BJ (cell line): ENCODE measurements around the gene OPA3. TPM values are rescaled to one million over a fixed set of nuclear protein-coding genes. Genes with fewer than 3 reads are reported as not detected.

Experiments used
- CTCF ChIA-PET: fragments of 350-600 bp; formaldehyde crosslinking; extraction: SDS; loops from one replicate; lab custom pipeline; 2021; ENCODE audit warnings: antibody characterized with exemption, inconsistent platforms; lab: Yijun Ruan, JAX
- POLR2A ChIA-PET: fragments of 300-600 bp; sonication (Branson Sonifier 250); formaldehyde crosslinking; extraction: SDS; loops from one replicate; lab custom pipeline; 2021; ENCODE audit warnings: antibody characterized with exemption; lab: Charles Lee
- DNase-seq: peaks from one replicate; pipeline ENCODE4 v3.0.0-alpha.2; 2011; ENCODE audit warnings: low read depth
- H3K27me3 ChIP-seq: 2 replicates; pipeline ENCODE4 v1.6.0; 2011; ENCODE audit warnings: low read length; ENCODE audit not compliant: control insufficient read depth, insufficient read depth
- H3K36me3 ChIP-seq: 2 replicates; pipeline ENCODE4 v1.5.1; 2011; ENCODE audit warnings: low read length; ENCODE audit not compliant: control insufficient read depth, insufficient read depth
- H3K4me3 ChIP-seq: 2 replicates; pipeline ENCODE4 v1.5.1; 2011; ENCODE audit warnings: low read depth, mild to moderate bottlenecking, control low read depth, low read length
- polyA plus RNA-seq: library from polyadenylated mRNA; depleted of rRNA; stranded (reverse); fragments of >200 nt; gene quantifications from 2 replicates; pipeline ENCODE4 v1.2.3, GENCODE V29; 2011
- TF ChIP-seq, protein P1 (sequence below): IDR thresholded peaks from 2 replicates; pipeline ENCODE4 v1.5.1; 2011; ENCODE audit warnings: low read depth, mild to moderate bottlenecking, control low read depth, inconsistent platforms, low read length, moderate library complexity; ENCODE audit not compliant: insufficient read depth

The OPA3 gene
- polyA plus RNA-seq, 1 experiment = 15.1 TPM

GRCh38 chr19:45499196-45500180 lies 85.1 kb downstream of the OPA3 start:
- POLR2A ChIA-PET = no interaction called here
- DNase-seq = no peak
- no peaks in the 10 kb centered on the region for H3K36me3 ChIP-seq
- TF ChIP-seq, protein P1, sequence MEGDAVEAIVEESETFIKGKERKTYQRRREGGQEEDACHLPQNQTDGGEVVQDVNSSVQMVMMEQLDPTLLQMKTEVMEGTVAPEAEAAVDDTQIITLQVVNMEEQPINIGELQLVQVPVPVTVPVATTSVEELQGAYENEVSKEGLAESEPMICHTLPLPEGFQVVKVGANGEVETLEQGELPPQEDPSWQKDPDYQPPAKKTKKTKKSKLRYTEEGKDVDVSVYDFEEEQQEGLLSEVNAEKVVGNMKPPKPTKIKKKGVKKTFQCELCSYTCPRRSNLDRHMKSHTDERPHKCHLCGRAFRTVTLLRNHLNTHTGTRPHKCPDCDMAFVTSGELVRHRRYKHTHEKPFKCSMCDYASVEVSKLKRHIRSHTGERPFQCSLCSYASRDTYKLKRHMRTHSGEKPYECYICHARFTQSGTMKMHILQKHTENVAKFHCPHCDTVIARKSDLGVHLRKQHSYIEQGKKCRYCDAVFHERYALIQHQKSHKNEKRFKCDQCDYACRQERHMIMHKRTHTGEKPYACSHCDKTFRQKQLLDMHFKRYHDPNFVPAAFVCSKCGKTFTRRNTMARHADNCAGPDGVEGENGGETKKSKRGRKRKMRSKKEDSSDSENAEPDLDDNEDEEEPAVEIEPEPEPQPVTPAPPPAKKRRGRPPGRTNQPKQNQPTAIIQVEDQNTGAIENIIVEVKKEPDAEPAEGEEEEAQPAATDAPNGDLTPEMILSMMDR = no peak
- no peak overlapping the region; the same call in 1 of the 2 replicates for H3K4me3 ChIP-seq
- CTCF ChIA-PET = interaction anchor here (0.6 to 3.8 kb wide), 7 partner anchors 14 to 108 kb away, joined by 3 to 14 read pairs (median 4); no protein-coding TSS in a partner anchor
- no peaks in the 10 kb centered on the region for H3K27me3 ChIP-seq

GRCh38 chr19:45498411-45499195 lies 86.0 kb downstream of the OPA3 start, which contains the start of gene PPM1N:
Gene PPM1N, plus strand, starts transcription at chr19:45498443. Its CDS starts 30 bp downstream, at chr19:45498473.
- H3K27me3 ChIP-seq = no peaks in the 10 kb centered on the region
- H3K4me3 ChIP-seq = peak within 1 kb of the TSS; percentile 31
- no peak for DNase-seq
- TF ChIP-seq, protein P1 = no peak
- ChIA-PET CTCF (interaction anchor here (1.1 to 6.1 kb wide), 7 partner anchors 7 to 145 kb away, joined by 3 to 56 read pairs (median 5); no protein-coding TSS in a partner anchor), POLR2A (no interaction called here)
- no peaks in the 10 kb centered on the region for H3K36me3 ChIP-seq

DNA sequence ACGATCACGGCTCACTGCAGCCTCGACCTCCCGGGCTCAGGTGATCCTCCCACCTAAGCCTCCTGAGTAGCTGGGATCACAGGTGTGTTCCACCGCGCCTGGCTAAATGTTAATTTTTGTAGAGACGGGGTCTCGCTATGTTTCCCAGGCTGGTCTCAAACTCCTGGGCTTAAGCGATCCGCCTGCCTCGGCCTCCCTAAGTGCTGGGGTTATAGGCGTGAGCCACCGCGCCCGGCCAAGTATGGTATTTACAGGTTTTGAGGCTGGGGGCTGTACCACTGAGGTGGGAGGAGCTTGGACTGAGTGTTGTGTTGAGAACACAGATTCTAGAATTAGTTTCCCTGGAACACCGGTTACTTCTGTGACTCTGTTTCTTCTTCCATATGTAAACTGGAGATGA lies 86.8 kb downstream of the OPA3 start:
- Histone ChIP-seq H3K27me3 (no peaks in the 10 kb centered on the region), H3K4me3 (no peak overlapping the region), H3K36me3 (no peaks in the 10 kb centered on the region)
- ChIA-PET POLR2A (no interaction called here), CTCF (interaction anchor here (0.8 to 6.1 kb wide), 5 partner anchors 8 to 146 kb away, joined by 3 to 56 read pairs (median 4); no protein-coding TSS in a partner anchor)
- TF ChIP-seq, protein P1 = no peak
- DNase-seq = no peak

DNA sequence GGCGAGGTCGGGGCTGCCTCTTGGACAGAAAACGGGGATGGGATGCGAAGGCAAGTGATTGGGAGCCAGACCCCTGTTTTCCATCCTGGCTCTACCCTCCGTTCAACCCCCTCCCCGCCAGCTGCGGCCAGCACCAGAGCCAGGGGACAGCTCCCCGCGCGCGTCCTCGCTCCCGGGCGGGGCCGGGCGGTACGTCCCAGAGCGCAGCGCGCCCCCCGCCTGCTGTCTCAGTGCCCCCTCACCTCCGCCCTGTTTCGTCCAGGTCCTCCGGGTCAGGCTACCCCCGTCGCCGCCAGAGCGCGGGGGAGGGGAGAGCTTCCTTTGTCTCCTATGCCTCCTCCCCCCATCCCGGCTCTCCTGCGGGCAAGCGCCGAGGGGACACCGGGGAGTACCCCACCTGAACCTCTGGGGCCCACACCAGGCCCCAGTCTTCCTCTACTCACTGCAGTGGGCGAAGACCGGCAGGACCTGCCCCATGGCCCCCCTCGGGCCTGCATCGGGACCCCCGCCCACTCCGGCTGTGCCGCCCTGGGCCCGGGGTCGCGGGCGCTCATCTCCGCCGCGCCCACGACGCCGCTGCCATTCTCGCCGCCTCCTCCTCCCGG lies 88.2 kb downstream of the OPA3 start:
- H3K4me3 ChIP-seq = peak overlapping the region; percentile 70
- H3K36me3 ChIP-seq = no peaks in the 10 kb centered on the region
- TF ChIP-seq, protein P1 = no peak
- DNase-seq = no peak
- CTCF ChIA-PET = interaction anchor here (0.7 to 6.1 kb wide), 8 partner anchors 8 to 146 kb away, joined by 3 to 56 read pairs (median 4); partner anchors contain the start of gene PPP1R13L
- H3K27me3 ChIP-seq = no peaks in the 10 kb centered on the region
- POLR2A ChIA-PET = no interaction called here
